ENCODE results near the gene SLC35F3. TPM values are rescaled to one million over a fixed set of nuclear protein-coding genes. Genes with fewer than 3 reads are reported as not detected.
"Not testable (repeated sequence)": the region's sequence is repeated elsewhere in the genome, so short reads cannot be mapped to it uniquely, and the experiment has no call there.

SLC35F3 gene
- total RNA-seq, 2 donors from 2014 or later: not detected

- H3K9me3 ChIP-seq: no peaks in the 10 kb centered on the region
- peak; percentile 55 for DNase-seq (ENCODE audit: low spot score)
- no peak overlapping the region for H3K4me3 ChIP-seq
- no peaks in the 10 kb centered on the region for H3K36me3 ChIP-seq
- TF ChIP-seq CTCF (IDR thresholded peaks at IDR 0.05): no peak
- H3K27me3 ChIP-seq: no peaks in the 10 kb centered on the region
- peak overlapping the region in 1 of 2 donors; percentile 34 for H3K27ac ChIP-seq
- no peaks in the 10 kb centered on the region for H3K4me1 ChIP-seq
These were observed 302.3 kb downstream of the SLC35F3 start for GRCh38 chr1:234206651-234207284.

- DNase-seq (ENCODE audit: low spot score): peak; percentile 2
- no peak overlapping the region for H3K27ac ChIP-seq
- no peaks in the 10 kb centered on the region for H3K36me3 ChIP-seq
- H3K4me3 ChIP-seq: no peak overlapping the region
- no peak for TF ChIP-seq CTCF (IDR thresholded peaks at IDR 0.05)
- H3K9me3 ChIP-seq: no peaks in the 10 kb centered on the region
- peaks cover 0 to under 1% of the 10 kb centered on the region in 2 donors for H3K4me1 ChIP-seq
- H3K27me3 ChIP-seq: no peaks in the 10 kb centered on the region
These were observed 303.9 kb downstream of the SLC35F3 start for GRCh38 chr1:234208351-234208750.

GRCh38 chr1:234208791-234209190, 304.3 kb downstream of the SLC35F3 start:
- Histone ChIP-seq H3K27ac (no peak overlapping the region), H3K4me3 (no peak overlapping the region), H3K9me3 (no peaks in the 10 kb centered on the region), H3K36me3 (no peaks in the 10 kb centered on the region), H3K4me1 (peaks cover 0 to 5% of the 10 kb centered on the region in 2 donors), H3K27me3 (no peaks in the 10 kb centered on the region)
- no peak for TF ChIP-seq CTCF (IDR thresholded peaks at IDR 0.05)
- no peak for DNase-seq (ENCODE audit: low spot score)

GRCh38 chr1:234210429-234210828, 306.0 kb downstream of the SLC35F3 start:
- not testable (repeated sequence) for H3K9me3 ChIP-seq, H3K27me3 ChIP-seq, H3K4me3 ChIP-seq, H3K36me3 ChIP-seq, H3K27ac ChIP-seq
- peak; percentile 11 for DNase-seq (ENCODE audit: low spot score)
- peaks cover 0 to 17% of the 10 kb centered on the region in 2 donors for H3K4me1 ChIP-seq

- H3K4me1 ChIP-seq: peaks cover 0 to 17% of the 10 kb centered on the region in 2 donors
- H3K36me3 ChIP-seq, H3K4me3 ChIP-seq, H3K9me3 ChIP-seq, H3K27me3 ChIP-seq, H3K27ac ChIP-seq: not testable (repeated sequence)
- DNase-seq (ENCODE audit: low spot score): peak; percentile 36
These were observed 307.4 kb downstream of the SLC35F3 start for GRCh38 chr1:234211855-234212254.

GRCh38 chr1:234212764-234213657, 308.5 kb downstream of the SLC35F3 start:
- Histone ChIP-seq H3K4me1 (peaks cover 0 to 17% of the 10 kb centered on the region in 2 donors), H3K36me3 (no peaks in the 10 kb centered on the region), H3K4me3 (no peak overlapping the region), H3K9me3 (no peaks in the 10 kb centered on the region), H3K27me3 (peaks cover 0 to 4% of the 10 kb centered on the region in 2 donors), H3K27ac (no peak overlapping the region)
- DNase-seq (ENCODE audit: low spot score): peak; percentile 50
- TF ChIP-seq CTCF (IDR thresholded peaks at IDR 0.05): peak in 1 of 2 donors; percentile 54

All from right atrium auricular region (tissue), 2 donors.